ENCODE measurements around the gene MAMSTR. TPM values are rescaled to one million over a fixed set of nuclear protein-coding genes. Genes with fewer than 3 reads are reported as not detected.
A peak's percentile ranks its signal among the peaks of the same experiment; 100 is the strongest.
"Not testable (repeated sequence)": the region's sequence is repeated elsewhere in the genome, so short reads cannot be mapped to it uniquely, and the experiment has no call there.

MAMSTR gene
- total RNA-seq, 4 donors from 2014 or later = 0.26 to 24.2 (median 3.0) TPM; not detected in 1

- H3K27ac ChIP-seq = peak overlapping the region; percentile 93 to 96
- no peaks in the 10 kb centered on the region for H3K9me3 ChIP-seq
- no peaks in the 10 kb centered on the region for H3K36me3 ChIP-seq
- TF ChIP-seq POLR2A (IDR thresholded peaks at IDR 0.05) = no peak
- TF ChIP-seq, protein P1, sequence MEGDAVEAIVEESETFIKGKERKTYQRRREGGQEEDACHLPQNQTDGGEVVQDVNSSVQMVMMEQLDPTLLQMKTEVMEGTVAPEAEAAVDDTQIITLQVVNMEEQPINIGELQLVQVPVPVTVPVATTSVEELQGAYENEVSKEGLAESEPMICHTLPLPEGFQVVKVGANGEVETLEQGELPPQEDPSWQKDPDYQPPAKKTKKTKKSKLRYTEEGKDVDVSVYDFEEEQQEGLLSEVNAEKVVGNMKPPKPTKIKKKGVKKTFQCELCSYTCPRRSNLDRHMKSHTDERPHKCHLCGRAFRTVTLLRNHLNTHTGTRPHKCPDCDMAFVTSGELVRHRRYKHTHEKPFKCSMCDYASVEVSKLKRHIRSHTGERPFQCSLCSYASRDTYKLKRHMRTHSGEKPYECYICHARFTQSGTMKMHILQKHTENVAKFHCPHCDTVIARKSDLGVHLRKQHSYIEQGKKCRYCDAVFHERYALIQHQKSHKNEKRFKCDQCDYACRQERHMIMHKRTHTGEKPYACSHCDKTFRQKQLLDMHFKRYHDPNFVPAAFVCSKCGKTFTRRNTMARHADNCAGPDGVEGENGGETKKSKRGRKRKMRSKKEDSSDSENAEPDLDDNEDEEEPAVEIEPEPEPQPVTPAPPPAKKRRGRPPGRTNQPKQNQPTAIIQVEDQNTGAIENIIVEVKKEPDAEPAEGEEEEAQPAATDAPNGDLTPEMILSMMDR (IDR thresholded peaks at IDR 0.05) = no peak
- DNase-seq = no peak
- H3K4me1 ChIP-seq = peaks cover 0 to 11% of the 10 kb centered on the region in 2 donors
- no peak overlapping the region for H3K4me3 ChIP-seq
- intact Hi-C loops (cut with DNase I; ENCODE audit: low total_unique reads) = no loop called here
- H3K27me3 ChIP-seq = no peaks in the 10 kb centered on the region
These were observed 754 bp downstream of the MAMSTR start for GRCh38 chr19:48718711-48719231.

GRCh38 chr19:48718106-48718505, 1.4 kb downstream of the MAMSTR start:
- H3K27ac ChIP-seq; H3K36me3 ChIP-seq; H3K27me3 ChIP-seq; DNase-seq; intact Hi-C loops (cut with DNase I; ENCODE audit: low total_unique reads); H3K9me3 ChIP-seq; H3K4me3 ChIP-seq: not testable (repeated sequence)
- peaks cover 0 to 11% of the 10 kb centered on the region in 2 donors for H3K4me1 ChIP-seq

DNA sequence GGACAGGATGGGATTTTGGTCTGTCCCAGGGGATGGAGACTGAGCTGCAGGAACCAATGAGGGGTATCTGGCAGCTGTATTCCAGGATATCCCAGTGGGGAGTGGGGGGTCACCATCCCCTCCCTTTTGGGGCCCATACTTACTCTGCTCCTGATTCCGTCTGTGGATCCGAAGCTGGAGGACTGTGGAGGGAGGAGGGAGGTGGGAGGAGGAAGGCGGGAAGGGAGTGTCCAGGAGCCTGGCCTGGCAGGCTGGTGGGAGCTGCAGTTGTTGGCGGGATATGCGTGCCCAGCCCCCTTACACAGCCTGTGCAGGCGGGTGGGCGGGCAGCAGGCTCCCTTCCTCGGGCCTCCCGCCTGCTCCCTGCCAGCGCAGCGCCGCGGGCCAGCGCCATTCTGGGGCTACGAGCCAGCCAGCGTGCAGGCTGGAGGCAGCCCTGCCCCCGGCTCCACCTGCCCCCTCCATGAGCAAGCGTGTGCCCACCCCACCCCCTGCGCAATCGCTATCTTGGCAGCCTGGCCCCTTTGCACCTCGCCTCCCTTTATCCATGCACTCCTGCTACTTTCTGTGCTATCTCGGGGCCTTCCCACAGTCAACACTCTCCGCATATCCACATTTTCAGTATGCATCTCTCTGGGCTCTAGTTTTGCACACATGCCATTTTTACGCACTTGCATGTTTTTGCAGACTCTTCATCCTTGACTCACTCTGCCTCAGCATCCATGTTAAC, 2.8 kb downstream of the MAMSTR start:
- Histone ChIP-seq H3K9me3 (no peaks in the 10 kb centered on the region), H3K36me3 (no peaks in the 10 kb centered on the region), H3K4me1 (peaks cover 0 to 11% of the 10 kb centered on the region in 2 donors), H3K27ac (peak overlapping the region; percentile 83 to 92), H3K4me3 (peak overlapping the region; percentile 39 to 40), H3K27me3 (no peaks in the 10 kb centered on the region)
- peak in 1 of 2 donors; percentile 31 for TF ChIP-seq POLR2A (IDR thresholded peaks at IDR 0.05)
- TF ChIP-seq, protein P1 (IDR thresholded peaks at IDR 0.05) = no peak
- intact Hi-C loops (cut with DNase I; ENCODE audit: low total_unique reads) = no loop called here
- DNase-seq = peak; percentile 81 to 82

DNA sequence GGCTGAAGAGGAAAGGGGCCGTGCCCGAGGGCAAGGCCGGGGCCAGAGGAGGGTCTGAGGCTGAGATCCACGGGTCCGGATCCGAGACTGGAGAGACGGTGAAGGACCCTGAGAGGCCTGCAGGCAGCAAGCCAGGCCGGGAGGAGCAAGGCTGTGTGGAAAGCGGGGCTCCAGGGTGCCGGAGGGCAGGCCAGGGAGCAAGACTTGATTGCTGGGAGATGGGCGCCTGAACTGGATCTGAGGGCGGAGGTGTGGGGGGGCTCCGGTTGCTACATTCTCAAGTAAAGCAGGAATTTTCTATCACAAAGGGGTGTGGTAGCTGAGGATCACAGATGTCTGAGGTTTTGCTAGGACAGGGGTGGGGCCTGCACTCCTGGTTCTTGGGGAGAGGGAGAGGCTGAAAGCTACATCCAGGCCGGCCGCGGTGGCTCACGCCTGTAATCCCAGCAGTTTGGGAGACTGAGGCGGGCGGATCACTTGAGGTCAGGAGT, 3.8 kb downstream of the MAMSTR start:
- TF ChIP-seq POLR2A (IDR thresholded peaks at IDR 0.05) = no peak
- TF ChIP-seq, protein P1 (IDR thresholded peaks at IDR 0.05) = no peak
- intact Hi-C loops (cut with DNase I; ENCODE audit: low total_unique reads) = no loop called here
- H3K36me3 ChIP-seq = no peaks in the 10 kb centered on the region
- H3K4me3 ChIP-seq = peak overlapping the region; percentile 39 to 40
- H3K27me3 ChIP-seq = no peaks in the 10 kb centered on the region
- H3K4me1 ChIP-seq = peaks cover 0 to 11% of the 10 kb centered on the region in 2 donors
- DNase-seq = peak; percentile 51 to 63
- H3K9me3 ChIP-seq = peaks cover 0 to 4% of the 10 kb centered on the region in 2 donors
- H3K27ac ChIP-seq = peak overlapping the region; percentile 83 to 92

- H3K4me3 ChIP-seq = peak overlapping the region; percentile 39 to 40
- no peak for TF ChIP-seq POLR2A (IDR thresholded peaks at IDR 0.05)
- TF ChIP-seq, protein P1 (IDR thresholded peaks at IDR 0.05) = no peak
- intact Hi-C loops (cut with DNase I; ENCODE audit: low total_unique reads) = no loop called here
- peak overlapping the region; percentile 83 to 92 for H3K27ac ChIP-seq
- H3K36me3 ChIP-seq = no peaks in the 10 kb centered on the region
- no peaks in the 10 kb centered on the region for H3K27me3 ChIP-seq
- H3K9me3 ChIP-seq = peaks cover 0 to 4% of the 10 kb centered on the region in 2 donors
- peak in 1 of 2 donors; percentile 58 for DNase-seq
- H3K4me1 ChIP-seq = peaks cover 0 to 9% of the 10 kb centered on the region in 2 donors
These were observed 4.5 kb downstream of the MAMSTR start for GRCh38 chr19:48714759-48715675.

Data from uterus (tissue), 4 donors.